Hepatocyte (in vitro differentiated cells): ENCODE measurements around the gene ADGRE2.
"Not testable (repeated sequence)": the region's sequence is repeated elsewhere in the genome, so short reads cannot be mapped to it uniquely, and the experiment has no call there.

Experiments used
- EZH2 ChIP-seq: fragments of 200-600 bp; sonication (generic); IDR thresholded peaks from 2 replicates; pipeline ENCODE4 v1.6.1; 2016; ENCODE audit warnings: antibody characterized with exemption, mild to moderate bottlenecking, borderline replicate concordance
- EZH2phosphoT487 ChIP-seq: fragments of 200-600 bp; sonication (generic); IDR thresholded peaks from one replicate; pipeline ENCODE4 v1.6.1; 2018; ENCODE audit warnings: antibody characterized with exemption, mild to moderate bottlenecking, low read depth, moderate library complexity; ENCODE audit not compliant: unreplicated experiment, severe bottlenecking
- TF ChIP-seq, protein P1 (sequence below): fragments of 200-600 bp; sonication (generic); IDR thresholded peaks from 2 replicates; pipeline ENCODE4 v1.5.1; 2016; ENCODE audit warnings: antibody characterized with exemption, mild to moderate bottlenecking; ENCODE audit not compliant: poor library complexity

DNA sequence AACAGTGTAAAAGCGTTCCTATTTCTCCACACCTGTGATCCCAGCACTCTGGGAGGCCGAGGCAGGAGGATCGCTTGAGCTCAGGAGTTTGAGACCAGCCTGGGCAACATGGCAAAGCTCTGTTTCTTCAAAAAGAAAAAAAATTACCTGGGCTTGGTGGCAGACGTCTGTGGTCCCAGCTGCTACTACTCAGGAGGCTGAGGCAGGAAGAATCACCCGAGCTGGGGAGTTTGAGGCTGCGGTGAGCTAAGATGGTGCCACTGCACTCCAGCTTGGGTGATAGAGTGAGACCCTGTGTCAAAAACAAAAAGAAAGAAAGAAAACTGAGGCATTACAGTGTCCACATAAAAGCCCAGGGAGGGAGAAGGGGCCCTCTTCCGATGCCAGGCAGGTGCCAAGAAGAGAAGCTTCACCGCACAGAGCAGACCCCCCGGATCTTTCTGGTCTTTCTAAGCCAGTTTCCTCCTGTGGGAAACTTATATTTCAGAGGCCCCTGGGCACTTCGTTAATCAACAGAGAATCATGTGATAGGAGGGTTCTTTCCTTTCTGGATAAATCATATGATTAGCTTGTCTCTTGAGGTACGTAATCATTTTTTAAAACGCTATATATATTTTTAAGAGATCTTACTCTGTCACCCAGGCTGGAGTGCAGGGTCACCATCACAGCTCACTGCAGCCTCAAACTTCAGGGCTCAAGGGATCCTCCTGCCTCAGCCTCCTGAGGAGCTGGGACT is at the start of gene ADGRE2:
- TF ChIP-seq, protein P1, sequence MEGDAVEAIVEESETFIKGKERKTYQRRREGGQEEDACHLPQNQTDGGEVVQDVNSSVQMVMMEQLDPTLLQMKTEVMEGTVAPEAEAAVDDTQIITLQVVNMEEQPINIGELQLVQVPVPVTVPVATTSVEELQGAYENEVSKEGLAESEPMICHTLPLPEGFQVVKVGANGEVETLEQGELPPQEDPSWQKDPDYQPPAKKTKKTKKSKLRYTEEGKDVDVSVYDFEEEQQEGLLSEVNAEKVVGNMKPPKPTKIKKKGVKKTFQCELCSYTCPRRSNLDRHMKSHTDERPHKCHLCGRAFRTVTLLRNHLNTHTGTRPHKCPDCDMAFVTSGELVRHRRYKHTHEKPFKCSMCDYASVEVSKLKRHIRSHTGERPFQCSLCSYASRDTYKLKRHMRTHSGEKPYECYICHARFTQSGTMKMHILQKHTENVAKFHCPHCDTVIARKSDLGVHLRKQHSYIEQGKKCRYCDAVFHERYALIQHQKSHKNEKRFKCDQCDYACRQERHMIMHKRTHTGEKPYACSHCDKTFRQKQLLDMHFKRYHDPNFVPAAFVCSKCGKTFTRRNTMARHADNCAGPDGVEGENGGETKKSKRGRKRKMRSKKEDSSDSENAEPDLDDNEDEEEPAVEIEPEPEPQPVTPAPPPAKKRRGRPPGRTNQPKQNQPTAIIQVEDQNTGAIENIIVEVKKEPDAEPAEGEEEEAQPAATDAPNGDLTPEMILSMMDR, result not testable (repeated sequence)
- not testable (repeated sequence) for TF ChIP-seq EZH2, EZH2phosphoT487
